Endometrium (tissue), 2 donors: ENCODE results near the gene AFF3.
A peak's percentile ranks its signal among the peaks of the same experiment; 100 is the strongest.

ENCODE experiments used
- FAIRE-seq: peaks from 2 replicates; lab custom pipeline; 2012; peaks lifted over from hg19 to GRCh38; lab: Jason Lieb, UNC
- donor health status: control.
- donor health status: control.

Gene AFF3

GRCh38 chr2:99880148-99880963 lies 262.0 kb downstream of the AFF3 start:
- no peak for FAIRE-seq

- no peak for FAIRE-seq
Observed at GRCh38 chr2:99879481-99879880, 262.9 kb downstream of the AFF3 start.

- FAIRE-seq = no peak
Observed at GRCh38 chr2:99878581-99879350, 263.6 kb downstream of the AFF3 start.

GRCh38 chr2:99877963-99878362 lies 264.4 kb downstream of the AFF3 start:
- peak; percentile 72 for FAIRE-seq

- FAIRE-seq = no peak
Observed at GRCh38 chr2:99876956-99877355, 265.4 kb downstream of the AFF3 start.

GRCh38 chr2:99875627-99876201 lies 266.7 kb downstream of the AFF3 start:
- FAIRE-seq = no peak

GRCh38 chr2:99868260-99868659 lies 274.1 kb downstream of the AFF3 start:
- no peak for FAIRE-seq

- FAIRE-seq = no peak
Observed at GRCh38 chr2:99867770-99868169, 274.6 kb downstream of the AFF3 start.

- FAIRE-seq = no peak
Observed at GRCh38 chr2:99865818-99866676, 276.3 kb downstream of the AFF3 start.

- no peak for FAIRE-seq
Observed at GRCh38 chr2:99864561-99865553, 277.5 kb downstream of the AFF3 start.

GRCh38 chr2:99863903-99864270 lies 278.5 kb downstream of the AFF3 start:
- FAIRE-seq = no peak

GRCh38 chr2:99863236-99863902 lies 279.0 kb downstream of the AFF3 start:
- FAIRE-seq = no peak

GRCh38 chr2:99862566-99862965 lies 279.8 kb downstream of the AFF3 start:
- FAIRE-seq = no peak

GRCh38 chr2:99861376-99861760 lies 281.0 kb downstream of the AFF3 start:
- peak; percentile 86 for FAIRE-seq

GRCh38 chr2:99860720-99861375 lies 281.5 kb downstream of the AFF3 start:
- FAIRE-seq = no peak

- no peak for FAIRE-seq
Observed at GRCh38 chr2:99858951-99859596, 283.3 kb downstream of the AFF3 start.

GRCh38 chr2:99857867-99858444 lies 284.4 kb downstream of the AFF3 start:
- no peak for FAIRE-seq

- FAIRE-seq = no peak
Observed at GRCh38 chr2:99857372-99857771, 285.0 kb downstream of the AFF3 start.

GRCh38 chr2:99856119-99856518 lies 286.3 kb downstream of the AFF3 start:
- no peak for FAIRE-seq
